Breast epithelium (tissue), 3 donors: ENCODE results near the gene ZNF831.

Experiments used
- POLR2A ChIP-seq: fragments of 450-650 bp; IDR thresholded peaks from one replicate; pipeline ENCODE4 v1.6.1; 2016; ENCODE audit warnings: antibody characterized with exemption, mild to moderate bottlenecking, moderate library complexity
- TF ChIP-seq, protein P1 (sequence below), 3 donors: fragments of 450-650 bp; IDR thresholded peaks; one replicate each; pipeline ENCODE4 v1.5.1; 2016 to 2017; ENCODE audit warnings: antibody characterized with exemption in 3 of 3, mild to moderate bottlenecking in 3 of 3, moderate library complexity in 3 of 3

DNA sequence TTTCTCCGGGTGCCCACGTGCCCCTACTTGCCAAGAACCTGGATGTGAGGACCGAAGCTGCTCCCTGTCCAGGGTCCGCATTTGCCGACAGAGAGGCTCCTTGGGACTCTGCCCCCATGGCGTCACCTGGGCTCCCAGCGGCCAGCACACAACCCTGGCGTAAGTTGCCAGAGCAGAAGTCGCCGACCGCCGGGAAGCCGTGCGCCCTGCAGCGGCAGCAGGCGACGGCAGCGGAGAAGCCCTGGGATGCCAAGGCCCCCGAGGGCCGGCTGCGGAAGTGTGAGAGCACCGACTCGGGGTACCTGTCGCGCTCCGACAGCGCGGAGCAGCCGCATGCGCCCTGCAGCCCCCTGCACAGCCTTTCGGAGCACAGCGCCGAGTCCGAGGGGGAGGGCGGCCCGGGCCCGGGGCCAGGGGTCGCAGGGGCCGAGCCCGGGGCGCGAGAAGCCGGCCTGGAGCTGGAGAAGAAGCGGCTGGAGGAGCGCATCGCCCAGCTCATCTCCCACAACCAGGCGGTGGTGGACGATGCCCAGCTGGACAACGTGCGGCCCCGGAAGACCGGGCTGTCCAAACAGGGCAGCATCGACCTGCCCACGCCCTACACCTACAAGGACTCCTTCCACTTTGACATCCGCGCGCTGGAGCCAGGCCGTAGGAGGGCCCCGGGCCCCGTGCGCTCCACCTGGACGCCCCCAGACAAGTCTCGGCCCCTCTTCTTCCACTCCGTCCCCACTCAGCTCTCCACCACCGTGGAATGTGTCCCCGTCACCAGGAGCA lies 28.3 kb downstream of the ZNF831 start:
- TF ChIP-seq, protein P1, sequence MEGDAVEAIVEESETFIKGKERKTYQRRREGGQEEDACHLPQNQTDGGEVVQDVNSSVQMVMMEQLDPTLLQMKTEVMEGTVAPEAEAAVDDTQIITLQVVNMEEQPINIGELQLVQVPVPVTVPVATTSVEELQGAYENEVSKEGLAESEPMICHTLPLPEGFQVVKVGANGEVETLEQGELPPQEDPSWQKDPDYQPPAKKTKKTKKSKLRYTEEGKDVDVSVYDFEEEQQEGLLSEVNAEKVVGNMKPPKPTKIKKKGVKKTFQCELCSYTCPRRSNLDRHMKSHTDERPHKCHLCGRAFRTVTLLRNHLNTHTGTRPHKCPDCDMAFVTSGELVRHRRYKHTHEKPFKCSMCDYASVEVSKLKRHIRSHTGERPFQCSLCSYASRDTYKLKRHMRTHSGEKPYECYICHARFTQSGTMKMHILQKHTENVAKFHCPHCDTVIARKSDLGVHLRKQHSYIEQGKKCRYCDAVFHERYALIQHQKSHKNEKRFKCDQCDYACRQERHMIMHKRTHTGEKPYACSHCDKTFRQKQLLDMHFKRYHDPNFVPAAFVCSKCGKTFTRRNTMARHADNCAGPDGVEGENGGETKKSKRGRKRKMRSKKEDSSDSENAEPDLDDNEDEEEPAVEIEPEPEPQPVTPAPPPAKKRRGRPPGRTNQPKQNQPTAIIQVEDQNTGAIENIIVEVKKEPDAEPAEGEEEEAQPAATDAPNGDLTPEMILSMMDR (IDR thresholded peaks at IDR 0.05) = no peak
- no peak for TF ChIP-seq POLR2A
